VCaP (cell line): ENCODE measurements around the gene SNRNP27.

Experiments
- H3K27ac ChIP-seq: fragments of 450-650 bp; 2 replicates; pipeline ENCODE4 v1.5.1; 2017
- CTCF ChIP-seq: fragments of 450-650 bp; conservative IDR thresholded peaks from 2 replicates; pipeline ENCODE4 v1.5.1; 2017; ENCODE audit warnings: mild to moderate bottlenecking, moderate library complexity

Gene SNRNP27

GRCh38 chr2:69923116-69923515, 29.4 kb downstream of the SNRNP27 start:
- TF ChIP-seq CTCF = no peak
- H3K27ac ChIP-seq = no peak overlapping the region

DNA sequence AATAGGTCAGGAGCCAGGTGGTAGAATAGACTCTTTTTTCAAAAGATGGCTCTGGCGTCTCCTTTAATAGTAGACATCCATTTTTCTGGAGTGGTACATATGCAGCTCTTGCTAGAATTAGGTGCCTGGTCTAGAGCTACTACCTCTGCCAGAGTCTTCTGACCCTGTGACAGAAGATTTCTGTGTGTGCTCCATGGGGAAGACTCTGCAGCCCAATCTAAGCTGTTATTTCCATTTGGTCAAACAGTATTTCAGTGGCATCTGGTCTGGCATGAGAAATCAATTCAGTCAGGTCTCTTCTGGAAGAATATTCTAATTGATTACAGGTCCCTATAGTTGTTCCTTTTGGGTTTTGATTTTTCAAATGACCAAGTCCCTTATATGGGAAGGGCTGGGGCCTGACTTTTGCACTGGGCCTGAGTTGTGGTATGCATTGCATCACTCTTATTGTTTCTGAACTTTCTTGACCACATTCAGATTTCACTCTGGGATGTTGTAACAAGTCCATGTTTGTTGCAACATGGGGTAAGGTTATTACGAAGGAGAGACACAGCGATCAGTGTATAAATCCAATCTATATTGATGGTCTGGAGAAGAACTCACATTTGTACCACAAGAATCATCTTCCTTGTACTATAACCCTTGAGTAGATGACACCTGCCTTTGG, 33.2 kb downstream of the SNRNP27 start:
- no peak overlapping the region for H3K27ac ChIP-seq
- no peak for TF ChIP-seq CTCF

- H3K27ac ChIP-seq = no peak overlapping the region
- TF ChIP-seq CTCF = no peak
Measured at GRCh38 chr2:69931832-69932595, 38.3 kb downstream of the SNRNP27 start.

DNA sequence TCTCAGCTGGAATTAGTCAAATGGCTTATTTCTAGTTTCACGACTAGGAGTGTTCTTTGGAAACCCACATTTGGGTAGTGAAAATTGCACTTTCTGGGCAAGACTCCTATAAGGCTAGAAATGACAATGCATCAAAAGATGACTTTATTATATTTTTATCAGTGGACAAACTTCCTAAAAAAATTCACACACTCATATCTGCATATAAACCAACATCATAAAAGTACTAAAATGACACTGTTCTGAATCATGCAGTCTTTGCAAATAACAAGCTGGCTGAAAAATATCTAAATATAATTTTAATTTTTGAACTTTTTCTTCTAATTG, 38.8 kb downstream of the SNRNP27 start:
- H3K27ac ChIP-seq = no peak overlapping the region
- TF ChIP-seq CTCF = no peak

DNA sequence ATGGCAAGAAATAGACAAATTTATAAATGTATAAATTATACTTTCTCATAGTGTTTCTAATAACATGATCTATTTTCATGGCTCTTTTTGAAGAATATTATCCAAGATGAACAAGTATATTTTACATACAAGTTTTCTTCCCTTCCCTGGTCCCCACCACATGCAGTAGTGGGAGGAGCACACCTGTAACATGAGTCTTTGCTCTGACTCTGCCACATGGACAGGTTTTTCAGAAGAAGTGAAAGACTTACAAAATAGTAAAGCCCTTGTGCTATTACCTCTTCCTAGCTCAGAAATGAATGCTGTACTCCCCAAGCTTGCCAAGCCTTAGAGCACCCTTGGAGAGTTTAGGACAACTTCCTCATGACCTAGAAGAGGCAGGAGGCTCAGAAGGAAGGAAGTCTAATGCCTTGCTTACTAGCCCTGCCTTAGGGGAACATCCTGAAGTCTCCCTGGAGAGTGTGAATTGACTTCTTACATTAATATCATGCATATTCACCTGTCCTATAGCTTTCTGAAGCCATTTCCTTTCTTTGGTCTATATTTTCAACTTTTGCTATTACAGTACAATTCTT, 39.6 kb downstream of the SNRNP27 start:
- H3K27ac ChIP-seq = no peak overlapping the region
- no peak for TF ChIP-seq CTCF

DNA sequence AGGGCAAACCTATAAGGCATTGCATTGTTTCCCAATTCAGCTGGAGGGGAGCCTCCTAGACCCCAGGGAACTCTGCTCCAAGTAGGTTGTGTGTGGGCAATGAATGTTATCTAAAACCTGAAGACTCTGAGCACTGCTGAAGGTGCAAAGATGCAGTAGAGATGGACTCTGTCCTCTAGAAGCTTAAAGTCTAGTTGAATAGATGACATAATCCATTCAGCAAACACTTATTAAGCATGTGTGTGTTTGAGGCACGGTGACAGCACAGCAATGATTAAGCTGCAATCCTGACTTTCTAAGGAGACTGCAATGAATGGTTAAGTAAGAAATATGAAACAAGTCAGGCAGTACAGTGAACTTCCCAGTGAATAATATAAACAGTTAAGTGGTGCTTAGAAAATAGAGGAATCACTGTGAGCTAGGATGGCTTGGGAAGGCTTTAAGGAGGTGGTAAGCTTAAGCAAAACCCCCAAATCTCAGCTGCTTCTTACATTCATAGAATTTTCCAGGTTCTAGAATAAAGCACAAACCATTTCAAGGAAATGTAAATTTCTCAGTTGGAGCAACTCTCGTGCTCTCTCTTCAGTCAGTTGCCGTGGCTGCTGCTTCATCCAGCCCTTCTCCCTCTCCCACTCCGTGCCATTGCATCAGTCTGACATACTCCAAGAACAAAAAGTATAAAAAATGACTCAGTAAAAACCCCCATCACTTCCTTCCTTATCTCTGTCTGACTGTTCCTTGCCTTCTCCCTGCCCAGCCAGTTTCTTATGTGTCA, 40.3 kb downstream of the SNRNP27 start:
- H3K27ac ChIP-seq = no peak overlapping the region
- TF ChIP-seq CTCF = no peak

DNA sequence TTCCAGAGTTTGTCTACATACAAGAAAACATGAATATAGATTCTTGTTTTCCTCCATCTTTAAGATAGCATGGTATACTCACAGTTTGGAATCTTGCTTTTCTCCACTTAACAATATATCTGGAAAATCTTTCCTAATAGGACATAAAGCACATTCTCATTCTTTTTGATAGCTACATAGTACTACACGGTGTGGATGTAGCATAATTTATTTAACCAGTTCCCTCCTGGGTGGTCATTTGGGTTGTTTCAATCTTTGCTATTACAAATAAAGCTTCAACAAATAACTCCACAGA, 40.8 kb downstream of the SNRNP27 start:
- TF ChIP-seq CTCF = no peak
- H3K27ac ChIP-seq = no peak overlapping the region
